ENCODE data around the gene ABCA12. TPM values are rescaled to one million over a fixed set of nuclear protein-coding genes. Genes with fewer than 3 reads are reported as not detected.

Gene ABCA12
- total and polyA plus RNA-seq, 7 experiments from 2014 or later, result not detected

DNA sequence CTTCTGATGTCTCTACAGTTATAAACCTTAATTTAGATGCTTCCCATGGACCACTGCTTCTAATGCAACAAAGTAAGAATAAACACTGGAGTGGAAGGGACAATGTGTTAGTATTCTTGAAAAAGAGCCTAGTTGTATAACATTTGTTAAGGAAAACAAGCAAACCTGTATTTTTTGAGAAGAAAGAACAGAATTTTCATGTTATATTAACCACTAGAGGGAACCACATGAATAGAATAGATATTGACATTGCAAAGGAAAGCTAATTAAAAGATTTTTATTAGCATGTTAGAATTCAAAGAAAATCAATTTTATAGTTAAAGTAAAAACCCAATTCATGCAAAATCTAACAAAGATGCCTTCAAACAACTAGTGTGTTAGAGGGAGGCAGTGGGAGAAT lies 177.7 kb downstream of the ABCA12 start:
- peaks cover 0 to 20% (median 3%) of the 10 kb centered on the region in 5 donors for H3K27me3 Mint-ChIP-seq
- Histone ChIP-seq H3K27me3 (ENCODE audit: control insufficient read depth in 2 of 2, insufficient read depth in 2 of 2, low read length in 2 of 2) (no peaks in the 10 kb centered on the region), H3K4me1 (ENCODE audit: control insufficient read depth in 2 of 2, insufficient read depth in 2 of 2, low read length in 2 of 2) (no peaks in the 10 kb centered on the region), H3K36me3 (ENCODE audit: control insufficient read depth in 2 of 3, insufficient read depth in 3 of 3, low read length in 3 of 3) (no peaks in the 10 kb centered on the region), H3K27ac (ENCODE audit: low read depth, low read length) (no peak overlapping the region), H3K4me3 (ENCODE audit: low read length) (no peak overlapping the region), H3K9me3 (ENCODE audit: control insufficient read depth in 2 of 3, low read length in 3 of 3) (no peaks in the 10 kb centered on the region)
- no peaks in the 10 kb centered on the region for H3K36me3 Mint-ChIP-seq
- CTCF ChIA-PET, result no interaction called here
- POLR2A ChIA-PET, result no interaction called here
- no peak overlapping the region for H3K27ac Mint-ChIP-seq
- peaks cover 0 to 15% (median 9%) of the 10 kb centered on the region in 11 donors for H3K9me3 Mint-ChIP-seq
- DNase-seq, result no peak
- ATAC-seq, result no peak
- no peaks in the 10 kb centered on the region for H3K4me1 Mint-ChIP-seq
- intact Hi-C loops (cut with micrococcal nuclease), result no loop called here
- H3K4me3 Mint-ChIP-seq, result no peak overlapping the region

DNA sequence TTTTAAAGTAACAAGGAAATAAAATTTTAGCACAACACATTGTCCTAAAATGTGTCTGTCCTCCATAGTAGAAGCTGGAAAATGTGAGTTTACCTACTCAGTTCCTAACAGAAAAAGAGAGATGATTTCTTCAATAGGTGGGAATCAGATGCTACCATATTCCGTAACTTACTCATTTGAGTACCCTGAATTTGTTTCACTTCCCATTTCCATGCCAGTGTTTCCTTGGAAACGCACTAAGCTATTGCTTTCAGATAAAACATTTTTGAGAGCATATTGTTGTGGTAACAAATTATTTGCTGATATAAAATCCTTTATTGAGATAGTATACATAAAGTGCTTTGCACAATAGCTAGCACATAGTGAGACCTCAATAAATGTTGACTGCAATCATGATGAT lies 191.5 kb downstream of the ABCA12 start:
- H3K27me3 ChIP-seq (ENCODE audit: control insufficient read depth in 2 of 2, insufficient read depth in 2 of 2, low read length in 2 of 2), result no peaks in the 10 kb centered on the region
- Mint-ChIP-seq H3K9me3 (peaks cover 0 to 3% (median 0%) of the 10 kb centered on the region in 11 donors), H3K27ac (no peak overlapping the region), H3K27me3 (peaks cover 0 to 10% (median 8%) of the 10 kb centered on the region in 5 donors), H3K36me3 (no peaks in the 10 kb centered on the region), H3K4me3 (no peak overlapping the region), H3K4me1 (no peaks in the 10 kb centered on the region)
- ATAC-seq (no peak), DNase-seq (no peak)
- intact Hi-C loops (cut with micrococcal nuclease), result no loop called here
- no peak overlapping the region for H3K4me3 ChIP-seq (ENCODE audit: low read length)
- POLR2A ChIA-PET, result no interaction called here
- CTCF ChIA-PET, result no interaction called here
- H3K4me1 ChIP-seq (ENCODE audit: control insufficient read depth in 2 of 2, insufficient read depth in 2 of 2, low read length in 2 of 2), result no peaks in the 10 kb centered on the region
- H3K9me3 ChIP-seq (ENCODE audit: control insufficient read depth in 2 of 3, low read length in 3 of 3), result no peaks in the 10 kb centered on the region
- no peak overlapping the region for H3K27ac ChIP-seq (ENCODE audit: low read depth, low read length)
- no peaks in the 10 kb centered on the region for H3K36me3 ChIP-seq (ENCODE audit: control insufficient read depth in 2 of 3, insufficient read depth in 3 of 3, low read length in 3 of 3)

- Histone ChIP-seq H3K9me3 (ENCODE audit: control insufficient read depth in 2 of 3, low read length in 3 of 3) (no peaks in the 10 kb centered on the region), H3K36me3 (ENCODE audit: control insufficient read depth in 2 of 3, insufficient read depth in 3 of 3, low read length in 3 of 3) (no peaks in the 10 kb centered on the region), H3K4me1 (ENCODE audit: control insufficient read depth in 2 of 2, insufficient read depth in 2 of 2, low read length in 2 of 2) (no peaks in the 10 kb centered on the region), H3K27ac (ENCODE audit: low read depth, low read length) (no peak overlapping the region), H3K4me3 (ENCODE audit: low read length) (no peak overlapping the region), H3K27me3 (ENCODE audit: control insufficient read depth in 2 of 2, insufficient read depth in 2 of 2, low read length in 2 of 2) (no peaks in the 10 kb centered on the region)
- Mint-ChIP-seq H3K9me3 (peaks cover 0 to 3% (median 0%) of the 10 kb centered on the region in 11 donors), H3K4me1 (no peaks in the 10 kb centered on the region), H3K27me3 (no peaks in the 10 kb centered on the region), H3K36me3 (no peaks in the 10 kb centered on the region), H3K27ac (no peak overlapping the region), H3K4me3 (no peak overlapping the region)
- ChIA-PET CTCF (no interaction called here), POLR2A (no interaction called here)
- intact Hi-C loops (cut with micrococcal nuclease), result no loop called here
- ATAC-seq (no peak), DNase-seq (no peak)
Observed at GRCh38 chr2:214934006-214934405, 204.4 kb downstream of the ABCA12 start.

DNA sequence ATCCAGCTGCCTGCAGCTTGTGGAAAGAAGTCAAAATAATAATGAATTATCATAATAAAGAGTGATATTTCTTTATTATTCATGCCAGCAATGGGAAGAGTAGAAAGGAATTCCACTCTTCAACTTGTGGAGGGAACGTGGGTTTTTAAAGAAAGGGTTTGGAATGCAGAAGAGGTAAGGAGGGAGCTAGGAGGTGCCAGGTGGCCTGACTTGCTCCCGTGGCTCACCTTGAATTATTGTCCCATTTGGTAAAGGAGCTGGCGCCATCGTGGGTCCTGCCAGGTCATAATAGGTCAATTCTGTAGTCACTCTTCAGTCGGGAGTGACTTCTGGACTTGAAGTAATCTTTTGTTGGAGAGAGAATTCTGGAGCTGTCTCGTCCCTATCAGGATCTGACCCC lies 233.8 kb downstream of the ABCA12 start:
- H3K27ac Mint-ChIP-seq, result no peak overlapping the region
- CTCF ChIA-PET, result no interaction called here

DNA sequence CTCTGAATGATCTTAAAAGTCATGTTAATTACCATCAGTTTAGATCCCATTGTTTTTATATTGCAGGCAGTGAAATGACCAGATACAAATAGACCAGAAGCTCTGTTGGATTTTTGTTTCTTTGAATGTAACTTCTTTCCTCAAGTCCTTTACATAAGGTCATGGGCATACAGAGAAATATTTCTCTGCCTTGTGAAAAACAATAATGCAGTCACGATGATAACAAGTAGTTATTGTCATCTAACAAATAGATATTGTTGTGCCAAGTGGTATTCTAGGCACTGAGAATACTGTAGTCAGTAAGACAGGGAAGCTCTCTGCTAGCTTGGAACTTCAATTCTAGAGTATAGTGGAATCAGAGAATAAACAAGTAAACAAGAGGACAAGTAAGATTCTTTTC lies 234.2 kb downstream of the ABCA12 start:
- H3K4me3 Mint-ChIP-seq, result no peak overlapping the region
- H3K9me3 Mint-ChIP-seq, result no peaks in the 10 kb centered on the region
- Histone ChIP-seq H3K4me3 (ENCODE audit: low read length) (no peak overlapping the region), H3K27ac (ENCODE audit: low read depth, low read length) (no peak overlapping the region), H3K36me3 (ENCODE audit: control insufficient read depth in 2 of 3, insufficient read depth in 3 of 3, low read length in 3 of 3) (no peaks in the 10 kb centered on the region), H3K4me1 (ENCODE audit: control insufficient read depth in 2 of 2, insufficient read depth in 2 of 2, low read length in 2 of 2) (no peaks in the 10 kb centered on the region), H3K27me3 (ENCODE audit: control insufficient read depth in 2 of 2, insufficient read depth in 2 of 2, low read length in 2 of 2) (no peaks in the 10 kb centered on the region), H3K9me3 (ENCODE audit: control insufficient read depth in 2 of 3, low read length in 3 of 3) (no peaks in the 10 kb centered on the region)
- CTCF ChIA-PET, result no interaction called here
- intact Hi-C loops (cut with micrococcal nuclease), result no loop called here
- ATAC-seq, result no peak
- peaks cover 0 to 8% (median 0%) of the 10 kb centered on the region in 5 donors for H3K27me3 Mint-ChIP-seq
- DNase-seq, result no peak
- POLR2A ChIA-PET, result no interaction called here
- H3K36me3 Mint-ChIP-seq, result no peaks in the 10 kb centered on the region
- H3K4me1 Mint-ChIP-seq, result no peaks in the 10 kb centered on the region
- H3K27ac Mint-ChIP-seq, result no peak overlapping the region

More for the DNA sequence above, 233.8 kb downstream of the ABCA12 start:
- Histone ChIP-seq H3K36me3 (ENCODE audit: control insufficient read depth in 2 of 3, insufficient read depth in 3 of 3, low read length in 3 of 3) (no peaks in the 10 kb centered on the region), H3K4me3 (ENCODE audit: low read length) (no peak overlapping the region), H3K27me3 (ENCODE audit: control insufficient read depth in 2 of 2, insufficient read depth in 2 of 2, low read length in 2 of 2) (no peaks in the 10 kb centered on the region), H3K27ac (ENCODE audit: low read depth, low read length) (no peak overlapping the region), H3K9me3 (ENCODE audit: control insufficient read depth in 2 of 3, low read length in 3 of 3) (no peaks in the 10 kb centered on the region), H3K4me1 (ENCODE audit: control insufficient read depth in 2 of 2, insufficient read depth in 2 of 2, low read length in 2 of 2) (no peaks in the 10 kb centered on the region)
- Mint-ChIP-seq H3K27me3 (peaks cover 0 to 8% (median 0%) of the 10 kb centered on the region in 5 donors), H3K9me3 (no peaks in the 10 kb centered on the region), H3K4me3 (no peak overlapping the region), H3K36me3 (no peaks in the 10 kb centered on the region), H3K4me1 (no peaks in the 10 kb centered on the region)
- POLR2A ChIA-PET, result no interaction called here
- intact Hi-C loops (cut with micrococcal nuclease), result no loop called here
- ATAC-seq (no peak), DNase-seq (no peak)

GRCh38 chr2:214902286-214902685 lies 236.1 kb downstream of the ABCA12 start:
- H3K27me3 ChIP-seq (ENCODE audit: control insufficient read depth in 2 of 2, insufficient read depth in 2 of 2, low read length in 2 of 2), result no peaks in the 10 kb centered on the region
- no peak overlapping the region for H3K4me3 ChIP-seq (ENCODE audit: low read length)
- no peaks in the 10 kb centered on the region for H3K9me3 Mint-ChIP-seq
- H3K9me3 ChIP-seq (ENCODE audit: control insufficient read depth in 2 of 3, low read length in 3 of 3), result no peaks in the 10 kb centered on the region
- H3K27ac Mint-ChIP-seq, result no peak overlapping the region
- ChIA-PET POLR2A (no interaction called here), CTCF (no interaction called here)
- no peak for DNase-seq
- no peak overlapping the region for H3K4me3 Mint-ChIP-seq
- peaks cover 0 to 8% (median 0%) of the 10 kb centered on the region in 5 donors for H3K27me3 Mint-ChIP-seq
- H3K36me3 Mint-ChIP-seq, result no peaks in the 10 kb centered on the region
- no peaks in the 10 kb centered on the region for H3K4me1 ChIP-seq (ENCODE audit: control insufficient read depth in 2 of 2, insufficient read depth in 2 of 2, low read length in 2 of 2)
- H3K27ac ChIP-seq (ENCODE audit: low read depth, low read length), result no peak overlapping the region
- intact Hi-C loops (cut with micrococcal nuclease), result no loop called here
- no peak for ATAC-seq
- no peaks in the 10 kb centered on the region for H3K36me3 ChIP-seq (ENCODE audit: control insufficient read depth in 2 of 3, insufficient read depth in 3 of 3, low read length in 3 of 3)
- no peaks in the 10 kb centered on the region for H3K4me1 Mint-ChIP-seq

- no peak for DNase-seq
- H3K27me3 Mint-ChIP-seq, result peaks cover 0 to 10% (median 0%) of the 10 kb centered on the region in 5 donors
- no peak overlapping the region for H3K27ac Mint-ChIP-seq
- POLR2A ChIA-PET, result no interaction called here
- Histone ChIP-seq H3K27ac (ENCODE audit: low read depth, low read length) (no peak overlapping the region), H3K9me3 (ENCODE audit: control insufficient read depth in 2 of 3, low read length in 3 of 3) (no peaks in the 10 kb centered on the region), H3K4me3 (ENCODE audit: low read length) (no peak overlapping the region), H3K36me3 (ENCODE audit: control insufficient read depth in 2 of 3, insufficient read depth in 3 of 3, low read length in 3 of 3) (no peaks in the 10 kb centered on the region), H3K27me3 (ENCODE audit: control insufficient read depth in 2 of 2, insufficient read depth in 2 of 2, low read length in 2 of 2) (no peaks in the 10 kb centered on the region), H3K4me1 (ENCODE audit: control insufficient read depth in 2 of 2, insufficient read depth in 2 of 2, low read length in 2 of 2) (no peaks in the 10 kb centered on the region)
- no peaks in the 10 kb centered on the region for H3K9me3 Mint-ChIP-seq
- H3K36me3 Mint-ChIP-seq, result no peaks in the 10 kb centered on the region
- intact Hi-C loops (cut with micrococcal nuclease), result no loop called here
- CTCF ChIA-PET, result no interaction called here
- ATAC-seq, result no peak
- no peak overlapping the region for H3K4me3 Mint-ChIP-seq
- no peaks in the 10 kb centered on the region for H3K4me1 Mint-ChIP-seq
Observed at GRCh38 chr2:214899751-214900150, 238.7 kb downstream of the ABCA12 start.

Measured in naive thymus-derived CD4-positive, alpha-beta T cell (primary cell).